GM12872 (cell line): Measurements from ENCODE around the gene ACBD7.

ENCODE experiments used
- CTCF ChIP-seq: IDR thresholded peaks from 3 replicates; pipeline ENCODE4 v1.5.1; 2011; ENCODE audit warnings: low read depth, mild to moderate bottlenecking, low read length, moderate library complexity; ENCODE audit not compliant: insufficient read depth

ACBD7 gene

GRCh38 chr10:15060638-15061037 is 27.9 kb downstream of the ACBD7 start:
- no peak for TF ChIP-seq CTCF

- TF ChIP-seq CTCF: no peak
Observed at GRCh38 chr10:15059914-15060313, 28.7 kb downstream of the ACBD7 start.

GRCh38 chr10:15058689-15059088 is 29.9 kb downstream of the ACBD7 start:
- TF ChIP-seq CTCF: no peak

GRCh38 chr10:15053061-15053460 is 35.5 kb downstream of the ACBD7 start:
- TF ChIP-seq CTCF: no peak

- no peak for TF ChIP-seq CTCF
Observed at GRCh38 chr10:15052121-15052520, 36.5 kb downstream of the ACBD7 start.

GRCh38 chr10:15049533-15049932 is 39.0 kb downstream of the ACBD7 start:
- TF ChIP-seq CTCF: no peak

GRCh38 chr10:15046626-15047025 is 42.0 kb downstream of the ACBD7 start:
- no peak for TF ChIP-seq CTCF

- no peak for TF ChIP-seq CTCF
Observed at GRCh38 chr10:15045380-15045779, 43.2 kb downstream of the ACBD7 start.
